T47D (cell line): ENCODE data around the gene TMEM53.

Experiments
- DNase-seq, 2 experiments: peaks; one replicate each; pipeline versions ENCODE4 v3.0.0 to v3.0.0-alpha.2; 2011 to 2012; ENCODE audit warnings: low read depth in 1 of 2, low spot score in 1 of 2
- JUND ChIP-seq: IDR thresholded peaks from 2 replicates; pipeline ENCODE4 v1.6.1; 2012; ENCODE audit warnings: low read depth
- in situ Hi-C: cut with HindIII; loops from 2 replicates; pipeline ENCODE4 v1.10.0; 2016; ENCODE audit warnings: low sequenced_read_pairs, low pct_unique_long_range_greater_than_20kb

The TMEM53 gene

DNA sequence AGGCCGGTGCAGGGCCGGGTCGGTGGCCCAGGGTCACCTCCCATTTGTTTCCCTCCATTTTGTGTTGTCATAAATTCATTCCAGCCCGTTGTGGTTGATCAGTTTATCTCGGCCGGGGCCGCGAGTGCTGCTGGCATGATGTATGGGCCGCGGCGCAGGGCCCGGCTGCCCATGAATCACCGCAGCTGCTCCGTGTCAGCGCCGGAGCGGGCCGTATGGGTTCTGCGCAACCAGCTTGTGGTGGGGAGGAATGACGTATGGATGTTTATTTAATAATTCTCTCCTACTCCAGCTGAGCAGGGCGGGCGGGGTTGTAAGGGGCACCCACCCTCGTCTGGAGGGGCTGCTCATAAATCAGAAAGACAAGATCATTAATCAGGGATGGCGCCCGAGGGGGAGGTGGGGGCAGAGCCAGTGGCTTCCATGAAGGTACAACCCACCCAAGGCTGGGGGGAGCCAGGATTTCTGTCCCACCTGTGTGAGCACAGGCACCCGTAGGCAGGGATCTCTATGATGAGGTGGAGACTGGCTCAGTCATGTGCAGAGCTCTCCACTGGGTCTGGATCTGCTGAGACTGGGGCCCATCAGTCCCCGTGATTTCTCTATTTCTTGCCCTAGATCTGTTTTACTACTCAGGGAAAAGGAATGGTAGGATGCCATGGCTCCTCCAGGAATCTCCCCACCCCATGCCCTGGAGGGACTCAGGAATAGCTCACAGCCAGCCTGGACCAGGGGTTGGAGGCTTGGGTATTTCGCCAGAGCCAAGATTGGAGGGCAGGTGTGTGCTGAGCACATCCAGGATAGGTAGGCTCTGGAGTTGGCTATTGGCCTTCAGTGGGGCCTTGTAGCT is 27.8 kb downstream of the TMEM53 start:
- no peak for TF ChIP-seq JUND
- in situ Hi-C loops, result no loop called here
- DNase-seq, result no peak

GRCh38 chr1:44645476-44646244 is 28.6 kb downstream of the TMEM53 start:
- no peak for TF ChIP-seq JUND
- in situ Hi-C loops, result no loop called here
- DNase-seq, result no peak

- TF ChIP-seq JUND, result no peak
- in situ Hi-C loops, result no loop called here
- no peak for DNase-seq
These were observed 29.5 kb downstream of the TMEM53 start for GRCh38 chr1:44644806-44645205.

- DNase-seq, result no peak
- TF ChIP-seq JUND, result no peak
- in situ Hi-C loops, result no loop called here
These were observed 30.5 kb downstream of the TMEM53 start for GRCh38 chr1:44643721-44644334.

DNA sequence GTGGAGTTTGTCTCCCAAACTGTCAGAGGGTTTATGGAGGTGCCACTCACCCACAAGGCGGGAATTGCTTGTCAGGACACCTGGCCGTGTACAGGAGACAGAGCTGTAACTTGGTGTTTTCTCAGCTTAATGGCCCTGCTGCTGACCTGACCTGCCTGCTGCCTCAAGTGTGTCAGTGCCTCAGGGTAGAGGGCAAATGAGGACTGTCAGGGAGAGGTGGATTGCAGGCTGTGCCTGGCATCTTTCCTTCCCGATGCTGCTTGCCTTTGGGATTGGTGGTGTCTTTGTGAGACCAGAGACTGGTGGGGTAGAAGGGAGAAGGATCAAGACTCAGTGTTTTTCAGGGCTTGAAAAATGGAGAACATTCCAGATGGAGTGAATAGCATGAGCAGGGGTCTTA is 31.4 kb downstream of the TMEM53 start:
- peak in 1 of 2 experiments; percentile 7 for DNase-seq
- no peak for TF ChIP-seq JUND
- in situ Hi-C loops, result no loop called here

DNA sequence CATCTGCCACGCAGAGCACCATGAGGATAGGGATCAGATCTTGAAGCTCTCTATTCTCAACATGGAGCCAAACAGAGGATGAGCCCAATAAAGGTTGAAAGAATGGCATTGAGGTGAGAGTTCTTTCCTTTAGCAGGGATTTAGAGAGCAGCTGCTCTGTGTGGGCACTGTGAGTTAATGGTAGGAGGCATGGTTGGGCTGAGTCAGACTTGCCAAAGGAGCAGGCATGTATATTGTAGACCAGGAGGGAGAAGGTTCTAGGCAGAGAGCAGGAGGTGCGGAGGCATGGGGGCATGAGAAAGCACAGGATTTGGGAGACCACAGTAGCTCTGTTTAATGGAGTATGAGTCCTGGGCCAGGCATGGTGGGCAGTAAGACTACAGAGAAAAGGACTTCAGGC is 32.0 kb downstream of the TMEM53 start:
- in situ Hi-C loops, result no loop called here
- no peak for TF ChIP-seq JUND
- no peak for DNase-seq

DNA sequence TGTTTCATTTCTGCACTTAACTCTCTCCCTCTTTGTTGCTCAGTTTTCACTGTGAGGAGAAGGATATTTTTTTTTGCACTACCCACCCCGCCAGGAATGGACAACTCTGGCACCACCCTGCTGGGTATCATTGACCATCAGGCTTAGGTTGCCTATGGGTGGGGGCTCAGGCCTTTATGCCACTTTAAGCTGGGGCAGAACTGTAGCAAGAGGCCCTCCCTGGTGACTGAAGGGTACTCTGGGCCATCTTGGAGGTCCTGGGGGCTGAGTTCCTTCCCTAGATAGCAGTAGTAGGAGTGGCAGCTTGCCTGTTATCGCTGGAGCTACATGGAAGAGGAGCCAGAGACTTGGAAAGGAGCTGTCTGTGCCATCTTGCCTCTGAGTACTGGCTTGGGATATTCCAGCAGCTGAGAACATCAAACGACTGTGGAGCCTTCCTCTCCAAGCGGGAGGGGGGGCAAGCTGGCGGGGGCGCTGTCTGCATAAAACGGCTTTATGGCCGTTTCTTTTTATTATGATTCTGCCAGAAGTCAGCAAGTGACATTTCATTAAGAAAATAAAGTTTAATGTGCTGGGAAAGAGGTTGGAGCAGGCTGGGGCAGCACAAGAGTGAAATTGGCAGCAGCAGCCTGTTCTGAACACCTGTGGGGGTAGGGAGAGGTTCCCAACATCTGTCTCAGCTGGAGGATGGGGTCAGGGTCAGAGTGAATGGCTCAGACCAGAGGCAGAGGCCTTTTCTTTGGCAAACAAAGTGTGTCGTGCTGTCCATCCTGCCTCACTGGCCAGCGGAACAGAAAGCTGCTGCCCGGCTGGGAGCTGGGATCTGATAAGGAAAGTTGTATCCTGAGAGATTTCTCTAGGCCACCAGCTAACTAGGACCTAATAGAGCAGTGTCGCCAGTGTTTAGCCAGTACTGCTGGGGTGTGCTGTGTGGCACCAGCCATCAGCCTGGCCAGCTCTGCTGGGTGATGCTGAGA is 32.9 kb downstream of the TMEM53 start:
- no peak for TF ChIP-seq JUND

DNA sequence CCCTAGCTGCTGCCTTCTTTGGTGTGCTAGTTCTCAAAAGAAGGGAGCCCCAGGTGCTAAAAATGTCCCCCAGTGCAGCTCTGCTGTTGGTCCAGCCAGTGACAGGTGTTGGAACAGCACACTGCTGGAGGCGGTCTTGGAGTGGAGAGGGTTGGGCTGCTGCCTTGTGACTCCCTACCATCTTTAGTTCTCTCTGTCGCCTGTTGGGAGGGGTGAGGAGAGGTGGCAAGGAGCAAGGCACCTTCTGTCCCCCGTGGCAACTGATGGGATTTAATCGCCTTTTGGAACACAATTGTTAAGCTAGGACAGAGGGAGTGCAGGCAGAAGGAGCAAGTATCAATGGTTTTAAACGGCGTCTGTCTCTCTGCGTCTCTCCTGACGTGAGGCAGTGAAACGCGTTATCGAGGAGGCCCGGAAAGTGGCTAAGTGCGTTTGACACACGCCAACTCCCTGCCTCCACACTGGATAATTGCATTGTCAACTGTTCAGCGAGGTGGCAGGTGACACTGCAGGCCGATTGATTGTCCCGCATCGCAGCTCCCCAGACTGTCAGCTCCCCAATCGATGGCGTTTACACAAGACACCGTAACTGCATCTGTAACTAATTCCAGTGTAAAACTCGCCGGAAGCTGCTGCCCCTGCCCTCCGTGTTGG is 34.0 kb downstream of the TMEM53 start:
- TF ChIP-seq JUND, result no peak
- in situ Hi-C loops, result no loop called here
- no peak for DNase-seq

More for the DNA sequence above, 32.9 kb downstream of the TMEM53 start:
- no peak for DNase-seq
- in situ Hi-C loops, result no loop called here

DNA sequence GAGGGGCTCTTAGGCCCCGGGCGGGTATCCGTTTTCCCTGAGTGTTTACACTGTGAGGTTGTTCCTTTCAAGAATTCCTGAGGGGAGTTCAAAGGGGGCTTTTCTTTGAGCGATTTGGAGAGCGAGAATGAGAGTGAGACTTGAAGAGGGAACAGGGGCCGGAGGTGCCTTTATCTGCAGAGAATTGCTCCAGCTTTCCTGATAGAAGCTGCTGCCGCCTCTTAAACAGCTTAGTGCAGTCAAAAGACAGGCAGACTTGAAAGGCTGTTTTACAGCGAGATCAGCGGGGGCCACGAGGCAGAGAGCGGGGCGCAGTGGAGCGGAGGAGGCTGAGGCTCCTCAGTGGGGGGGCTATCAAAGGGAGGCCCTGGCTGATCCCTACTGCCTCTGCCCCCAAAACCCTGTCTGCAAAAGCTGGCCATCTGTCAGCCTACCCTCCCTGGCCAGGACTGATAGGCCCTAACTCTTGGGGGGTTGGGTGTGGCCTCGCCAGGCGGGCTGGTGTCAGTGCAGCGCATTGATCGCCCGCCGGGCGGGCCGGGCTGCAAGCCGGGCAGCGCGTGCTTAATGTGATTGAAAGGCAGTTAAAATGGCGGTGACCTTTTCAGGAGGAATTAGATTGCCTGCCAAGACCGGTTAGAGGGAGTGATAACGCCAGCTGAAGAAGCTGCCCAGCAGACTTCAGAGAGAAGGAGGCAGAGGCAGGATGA is 36.4 kb downstream of the TMEM53 start:
- in situ Hi-C loops, result no loop called here
- DNase-seq, result no peak
- no peak for TF ChIP-seq JUND

DNA sequence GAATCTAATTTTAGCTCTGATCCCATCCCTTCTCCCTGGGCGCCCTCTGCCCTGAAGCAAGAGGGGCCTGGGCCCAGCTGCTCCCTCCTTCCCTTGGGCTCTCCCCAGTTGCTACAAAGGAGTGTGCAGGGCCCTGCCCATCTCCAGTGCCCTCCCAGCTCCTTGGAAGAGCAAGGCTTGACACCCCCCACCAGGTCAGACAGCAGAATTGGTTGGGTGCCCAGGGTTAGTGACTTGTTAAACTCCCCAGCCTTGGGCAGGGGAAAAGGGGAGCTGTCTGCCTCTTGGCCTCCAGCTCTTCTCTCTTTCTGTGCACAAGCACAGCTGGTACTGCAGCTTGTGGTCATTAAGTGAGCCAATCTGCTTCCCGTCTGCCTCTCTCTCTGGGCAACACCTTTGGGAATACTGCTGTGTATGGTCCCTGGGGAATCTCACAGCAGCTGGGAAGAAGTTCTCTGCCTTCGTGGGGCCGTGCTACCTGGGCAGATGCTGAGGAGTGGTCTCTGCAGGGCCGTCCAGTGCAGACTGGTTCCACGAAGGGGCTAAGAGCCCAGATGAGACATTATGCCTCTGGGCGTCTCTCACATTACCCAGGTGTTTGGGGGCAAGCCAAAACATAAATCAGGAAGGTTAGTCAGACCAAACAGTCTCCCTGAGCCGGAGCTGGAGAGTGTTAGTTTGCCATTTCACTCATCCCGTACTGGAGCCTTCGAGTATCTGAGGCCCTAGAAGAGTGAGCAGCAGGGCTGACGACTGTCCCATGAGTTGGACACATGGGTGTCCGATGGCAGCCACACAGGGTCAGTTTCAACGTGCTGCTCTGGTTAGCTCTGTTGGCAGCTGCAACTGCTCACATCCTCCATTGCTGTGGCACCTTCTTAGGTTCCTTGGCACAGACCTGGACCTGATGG is 37.3 kb downstream of the TMEM53 start:
- in situ Hi-C loops, result no loop called here
- TF ChIP-seq JUND, result no peak
- no peak for DNase-seq
